ENCODE measurements around the gene TRMT1. TPM values are rescaled to one million over a fixed set of nuclear protein-coding genes. Genes with fewer than 3 reads are reported as not detected.
A peak's percentile ranks its signal among the peaks of the same experiment; 100 is the strongest.

Gene TRMT1
- total RNA-seq, 1 experiment from 2014 or later: 106 TPM

DNA sequence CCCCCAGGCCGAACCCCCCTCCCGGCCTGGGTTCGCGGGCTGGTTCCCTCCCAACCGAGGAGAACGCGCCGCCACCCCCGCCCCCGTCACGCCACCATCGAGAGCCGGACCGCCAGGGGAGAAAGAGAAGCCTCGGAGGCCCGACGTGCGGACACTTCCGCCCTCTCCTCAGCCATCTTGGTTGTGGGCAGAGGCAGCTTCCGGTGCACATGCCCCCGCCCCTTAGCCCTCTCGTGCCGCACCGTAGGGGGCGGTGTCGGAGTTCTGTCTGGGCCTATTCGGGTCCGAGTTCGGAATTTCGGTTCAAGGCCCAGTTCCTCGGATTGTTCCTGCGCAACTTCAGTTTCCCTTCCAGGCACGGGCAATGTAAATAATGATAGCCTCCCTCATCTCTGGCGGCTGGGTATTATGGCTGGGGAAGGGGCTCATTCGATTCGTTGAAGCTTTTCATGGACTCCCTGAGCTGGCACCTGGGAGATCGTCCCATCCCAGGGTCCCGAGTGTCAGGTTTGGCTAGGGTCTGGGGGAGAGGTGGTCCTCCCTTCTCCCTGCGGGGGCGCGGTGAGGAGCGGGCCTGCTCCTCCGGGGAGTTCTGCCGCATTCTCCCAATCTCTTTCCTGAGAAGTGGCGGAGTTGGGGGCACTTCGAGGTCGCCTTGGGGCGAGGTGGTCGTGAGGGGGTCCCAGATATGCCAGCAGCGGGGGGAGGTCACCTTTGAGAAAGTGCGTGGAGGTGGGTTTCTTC lies 33.8 kb upstream of the TRMT1 start, which contains the start of the genes IER2 and STX10 (continued):
- TF ChIP-seq JUN (CRISPR knock-in tag; IDR thresholded peaks at IDR 0.05): no peak
- TF ChIP-seq, protein P1, sequence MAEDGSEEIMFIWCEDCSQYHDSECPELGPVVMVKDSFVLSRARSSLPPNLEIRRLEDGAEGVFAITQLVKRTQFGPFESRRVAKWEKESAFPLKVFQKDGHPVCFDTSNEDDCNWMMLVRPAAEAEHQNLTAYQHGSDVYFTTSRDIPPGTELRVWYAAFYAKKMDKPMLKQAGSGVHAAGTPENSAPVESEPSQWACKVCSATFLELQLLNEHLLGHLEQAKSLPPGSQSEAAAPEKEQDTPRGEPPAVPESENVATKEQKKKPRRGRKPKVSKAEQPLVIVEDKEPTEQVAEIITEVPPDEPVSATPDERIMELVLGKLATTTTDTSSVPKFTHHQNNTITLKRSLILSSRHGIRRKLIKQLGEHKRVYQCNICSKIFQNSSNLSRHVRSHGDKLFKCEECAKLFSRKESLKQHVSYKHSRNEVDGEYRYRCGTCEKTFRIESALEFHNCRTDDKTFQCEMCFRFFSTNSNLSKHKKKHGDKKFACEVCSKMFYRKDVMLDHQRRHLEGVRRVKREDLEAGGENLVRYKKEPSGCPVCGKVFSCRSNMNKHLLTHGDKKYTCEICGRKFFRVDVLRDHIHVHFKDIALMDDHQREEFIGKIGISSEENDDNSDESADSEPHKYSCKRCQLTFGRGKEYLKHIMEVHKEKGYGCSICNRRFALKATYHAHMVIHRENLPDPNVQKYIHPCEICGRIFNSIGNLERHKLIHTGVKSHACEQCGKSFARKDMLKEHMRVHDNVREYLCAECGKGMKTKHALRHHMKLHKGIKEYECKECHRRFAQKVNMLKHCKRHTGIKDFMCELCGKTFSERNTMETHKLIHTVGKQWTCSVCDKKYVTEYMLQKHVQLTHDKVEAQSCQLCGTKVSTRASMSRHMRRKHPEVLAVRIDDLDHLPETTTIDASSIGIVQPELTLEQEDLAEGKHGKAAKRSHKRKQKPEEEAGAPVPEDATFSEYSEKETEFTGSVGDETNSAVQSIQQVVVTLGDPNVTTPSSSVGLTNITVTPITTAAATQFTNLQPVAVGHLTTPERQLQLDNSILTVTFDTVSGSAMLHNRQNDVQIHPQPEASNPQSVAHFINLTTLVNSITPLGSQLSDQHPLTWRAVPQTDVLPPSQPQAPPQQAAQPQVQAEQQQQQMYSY (CRISPR knock-in tag; IDR thresholded peaks at IDR 0.05): no peak
- TF ChIP-seq, protein P2, sequence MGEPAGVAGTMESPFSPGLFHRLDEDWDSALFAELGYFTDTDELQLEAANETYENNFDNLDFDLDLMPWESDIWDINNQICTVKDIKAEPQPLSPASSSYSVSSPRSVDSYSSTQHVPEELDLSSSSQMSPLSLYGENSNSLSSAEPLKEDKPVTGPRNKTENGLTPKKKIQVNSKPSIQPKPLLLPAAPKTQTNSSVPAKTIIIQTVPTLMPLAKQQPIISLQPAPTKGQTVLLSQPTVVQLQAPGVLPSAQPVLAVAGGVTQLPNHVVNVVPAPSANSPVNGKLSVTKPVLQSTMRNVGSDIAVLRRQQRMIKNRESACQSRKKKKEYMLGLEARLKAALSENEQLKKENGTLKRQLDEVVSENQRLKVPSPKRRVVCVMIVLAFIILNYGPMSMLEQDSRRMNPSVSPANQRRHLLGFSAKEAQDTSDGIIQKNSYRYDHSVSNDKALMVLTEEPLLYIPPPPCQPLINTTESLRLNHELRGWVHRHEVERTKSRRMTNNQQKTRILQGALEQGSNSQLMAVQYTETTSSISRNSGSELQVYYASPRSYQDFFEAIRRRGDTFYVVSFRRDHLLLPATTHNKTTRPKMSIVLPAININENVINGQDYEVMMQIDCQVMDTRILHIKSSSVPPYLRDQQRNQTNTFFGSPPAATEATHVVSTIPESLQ (CRISPR knock-in tag; IDR thresholded peaks at IDR 0.05): no peak
- no peak for TF ChIP-seq RELA (CRISPR knock-in tag; IDR thresholded peaks at IDR 0.05; ENCODE audit: borderline replicate concordance)
- TF ChIP-seq ETV6 (CRISPR knock-in tag; IDR thresholded peaks at IDR 0.05): peak; percentile 71
- TF ChIP-seq ATF1 (CRISPR knock-in tag; IDR thresholded peaks at IDR 0.05): no peak
- TF ChIP-seq FOXK1 (CRISPR knock-in tag; IDR thresholded peaks at IDR 0.05): peak; percentile 52; the same call in 1 of the 2 replicates
- TF ChIP-seq, protein P3, sequence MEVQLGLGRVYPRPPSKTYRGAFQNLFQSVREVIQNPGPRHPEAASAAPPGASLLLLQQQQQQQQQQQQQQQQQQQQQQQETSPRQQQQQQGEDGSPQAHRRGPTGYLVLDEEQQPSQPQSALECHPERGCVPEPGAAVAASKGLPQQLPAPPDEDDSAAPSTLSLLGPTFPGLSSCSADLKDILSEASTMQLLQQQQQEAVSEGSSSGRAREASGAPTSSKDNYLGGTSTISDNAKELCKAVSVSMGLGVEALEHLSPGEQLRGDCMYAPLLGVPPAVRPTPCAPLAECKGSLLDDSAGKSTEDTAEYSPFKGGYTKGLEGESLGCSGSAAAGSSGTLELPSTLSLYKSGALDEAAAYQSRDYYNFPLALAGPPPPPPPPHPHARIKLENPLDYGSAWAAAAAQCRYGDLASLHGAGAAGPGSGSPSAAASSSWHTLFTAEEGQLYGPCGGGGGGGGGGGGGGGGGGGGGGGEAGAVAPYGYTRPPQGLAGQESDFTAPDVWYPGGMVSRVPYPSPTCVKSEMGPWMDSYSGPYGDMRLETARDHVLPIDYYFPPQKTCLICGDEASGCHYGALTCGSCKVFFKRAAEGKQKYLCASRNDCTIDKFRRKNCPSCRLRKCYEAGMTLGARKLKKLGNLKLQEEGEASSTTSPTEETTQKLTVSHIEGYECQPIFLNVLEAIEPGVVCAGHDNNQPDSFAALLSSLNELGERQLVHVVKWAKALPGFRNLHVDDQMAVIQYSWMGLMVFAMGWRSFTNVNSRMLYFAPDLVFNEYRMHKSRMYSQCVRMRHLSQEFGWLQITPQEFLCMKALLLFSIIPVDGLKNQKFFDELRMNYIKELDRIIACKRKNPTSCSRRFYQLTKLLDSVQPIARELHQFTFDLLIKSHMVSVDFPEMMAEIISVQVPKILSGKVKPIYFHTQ (CRISPR knock-in tag; IDR thresholded peaks at IDR 0.05): no peak
- TF ChIP-seq, protein P4, sequence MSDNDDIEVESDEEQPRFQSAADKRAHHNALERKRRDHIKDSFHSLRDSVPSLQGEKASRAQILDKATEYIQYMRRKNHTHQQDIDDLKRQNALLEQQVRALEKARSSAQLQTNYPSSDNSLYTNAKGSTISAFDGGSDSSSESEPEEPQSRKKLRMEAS (CRISPR knock-in tag; IDR thresholded peaks at IDR 0.05): peak; percentile 73; the same call in 1 of the 2 replicates
- 0 out of 2 replicates have a peak, but pooled peaks have one; percentile 40 for TF ChIP-seq NFE2L1 (CRISPR knock-in tag; IDR thresholded peaks at IDR 0.05)
- TF ChIP-seq ZNF396 (CRISPR knock-in tag; IDR thresholded peaks at IDR 0.05; ENCODE audit: borderline replicate concordance): no peak
- TF ChIP-seq, protein P5, sequence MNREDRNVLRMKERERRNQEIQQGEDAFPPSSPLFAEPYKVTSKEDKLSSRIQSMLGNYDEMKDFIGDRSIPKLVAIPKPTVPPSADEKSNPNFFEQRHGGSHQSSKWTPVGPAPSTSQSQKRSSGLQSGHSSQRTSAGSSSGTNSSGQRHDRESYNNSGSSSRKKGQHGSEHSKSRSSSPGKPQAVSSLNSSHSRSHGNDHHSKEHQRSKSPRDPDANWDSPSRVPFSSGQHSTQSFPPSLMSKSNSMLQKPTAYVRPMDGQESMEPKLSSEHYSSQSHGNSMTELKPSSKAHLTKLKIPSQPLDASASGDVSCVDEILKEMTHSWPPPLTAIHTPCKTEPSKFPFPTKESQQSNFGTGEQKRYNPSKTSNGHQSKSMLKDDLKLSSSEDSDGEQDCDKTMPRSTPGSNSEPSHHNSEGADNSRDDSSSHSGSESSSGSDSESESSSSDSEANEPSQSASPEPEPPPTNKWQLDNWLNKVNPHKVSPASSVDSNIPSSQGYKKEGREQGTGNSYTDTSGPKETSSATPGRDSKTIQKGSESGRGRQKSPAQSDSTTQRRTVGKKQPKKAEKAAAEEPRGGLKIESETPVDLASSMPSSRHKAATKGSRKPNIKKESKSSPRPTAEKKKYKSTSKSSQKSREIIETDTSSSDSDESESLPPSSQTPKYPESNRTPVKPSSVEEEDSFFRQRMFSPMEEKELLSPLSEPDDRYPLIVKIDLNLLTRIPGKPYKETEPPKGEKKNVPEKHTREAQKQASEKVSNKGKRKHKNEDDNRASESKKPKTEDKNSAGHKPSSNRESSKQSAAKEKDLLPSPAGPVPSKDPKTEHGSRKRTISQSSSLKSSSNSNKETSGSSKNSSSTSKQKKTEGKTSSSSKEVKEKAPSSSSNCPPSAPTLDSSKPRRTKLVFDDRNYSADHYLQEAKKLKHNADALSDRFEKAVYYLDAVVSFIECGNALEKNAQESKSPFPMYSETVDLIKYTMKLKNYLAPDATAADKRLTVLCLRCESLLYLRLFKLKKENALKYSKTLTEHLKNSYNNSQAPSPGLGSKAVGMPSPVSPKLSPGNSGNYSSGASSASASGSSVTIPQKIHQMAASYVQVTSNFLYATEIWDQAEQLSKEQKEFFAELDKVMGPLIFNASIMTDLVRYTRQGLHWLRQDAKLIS (CRISPR knock-in tag; IDR thresholded peaks at IDR 0.05; ENCODE audit: borderline replicate concordance): 0 out of 2 replicates have a peak, but pooled peaks have one; percentile 30
- TF ChIP-seq PRRX2 (CRISPR knock-in tag; IDR thresholded peaks at IDR 0.05): no peak
- no peak for TF ChIP-seq ZBTB21 (CRISPR knock-in tag; IDR thresholded peaks at IDR 0.05; ENCODE audit: borderline replicate concordance)
- no peak for TF ChIP-seq TCF7 (CRISPR knock-in tag; IDR thresholded peaks at IDR 0.05; ENCODE audit: low read depth)
- TF ChIP-seq KAT7 (CRISPR knock-in tag; IDR thresholded peaks at IDR 0.05; ENCODE audit: borderline replicate concordance): no peak
- TF ChIP-seq, protein P6, sequence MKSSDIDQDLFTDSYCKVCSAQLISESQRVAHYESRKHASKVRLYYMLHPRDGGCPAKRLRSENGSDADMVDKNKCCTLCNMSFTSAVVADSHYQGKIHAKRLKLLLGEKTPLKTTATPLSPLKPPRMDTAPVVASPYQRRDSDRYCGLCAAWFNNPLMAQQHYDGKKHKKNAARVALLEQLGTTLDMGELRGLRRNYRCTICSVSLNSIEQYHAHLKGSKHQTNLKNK (CRISPR knock-in tag; IDR thresholded peaks at IDR 0.05): no peak
- TF ChIP-seq, protein P7, sequence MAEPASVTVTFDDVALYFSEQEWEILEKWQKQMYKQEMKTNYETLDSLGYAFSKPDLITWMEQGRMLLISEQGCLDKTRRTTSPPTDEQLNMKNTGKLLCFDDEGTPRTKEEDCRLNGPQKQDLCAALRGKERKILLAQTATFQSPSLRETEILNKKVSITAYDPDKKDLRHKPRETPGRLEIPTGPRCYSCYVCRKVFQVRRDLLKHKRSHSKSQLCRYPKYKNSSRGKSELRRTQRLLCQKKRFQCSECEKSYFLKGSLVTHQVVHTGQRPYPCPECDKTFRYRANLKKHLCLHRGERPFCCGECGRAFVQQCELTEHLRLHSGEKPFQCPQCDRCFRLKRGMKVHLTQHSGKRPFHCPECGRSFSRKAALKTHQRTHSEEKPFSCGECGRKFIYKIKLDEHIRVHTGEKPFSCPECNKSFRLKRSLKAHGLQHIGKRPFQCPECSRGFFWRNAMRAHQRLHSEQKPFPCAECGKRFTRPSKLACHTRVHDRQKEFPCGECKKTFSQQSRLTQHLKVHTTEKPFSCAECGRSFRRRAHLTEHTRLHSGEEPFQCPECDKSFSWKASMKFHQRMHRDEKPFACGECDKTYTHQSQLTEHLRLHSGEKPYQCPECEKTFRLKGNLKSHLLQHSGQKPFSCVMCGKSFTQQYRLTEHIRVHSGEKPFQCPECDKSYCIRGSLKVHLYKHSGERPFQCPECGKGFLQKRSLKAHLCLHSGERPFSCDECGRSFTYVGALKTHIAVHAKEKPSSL (CRISPR knock-in tag; conservative IDR thresholded peaks at IDR 0.05): no peak
- peak; percentile 83 for TF ChIP-seq TEAD1 (CRISPR knock-in tag; IDR thresholded peaks at IDR 0.05)

All from WTC11 (cell line).